H1 (cell line): Measurements from ENCODE around the gene VMP1. TPM values are rescaled to one million over a fixed set of nuclear protein-coding genes. Genes with fewer than 3 reads are reported as not detected.

Experiments
- ASH2L ChIP-seq: fragments of 200-600, 300-600 bp; sonication (generic); IDR thresholded peaks from one replicate; pipeline ENCODE4 v1.7.1; 2017; ENCODE audit warnings: low read length
- CHD2 ChIP-seq: IDR thresholded peaks from 2 replicates; pipeline ENCODE4 v1.6.1; 2012; ENCODE audit warnings: low read length, improper control_type of control experiment
- CHD7 ChIP-seq: fragments of 300-600 bp; sonication (generic); IDR thresholded peaks from 2 replicates; pipeline ENCODE4 v1.7.1; 2012; ENCODE audit warnings: low read length, moderate library complexity, mild to moderate bottlenecking, inconsistent platforms; ENCODE audit not compliant: insufficient replicate concordance
- KDM5A ChIP-seq: fragments of 200-600 bp; IDR thresholded peaks from 2 replicates; pipeline ENCODE4 v1.7.1; 2012; ENCODE audit warnings: mild to moderate bottlenecking, low read length, inconsistent platforms, mixed read lengths
- POLR2A ChIP-seq, 2 experiments: IDR thresholded peaks; 1 replicate in 1 of 2; 2 replicates in 1 of 2; pipeline ENCODE4 v1.6.1; 2011; ENCODE audit warnings: low read depth in 2 of 2, low read length in 2 of 2, mild to moderate bottlenecking in 2 of 2; ENCODE audit errors: control extremely low read depth in 1 of 2
- POLR2AphosphoS5 ChIP-seq: IDR thresholded peaks from 2 replicates; pipeline ENCODE4 v1.6.1; 2011; ENCODE audit warnings: low read depth, low read length
- SP1 ChIP-seq: IDR thresholded peaks from 2 replicates; pipeline ENCODE4 v1.6.1; 2011; ENCODE audit warnings: low read depth, low read length
- SP2 ChIP-seq: IDR thresholded peaks from 2 replicates; pipeline ENCODE4 v1.6.1; 2012; ENCODE audit warnings: mild to moderate bottlenecking, low read length, inconsistent platforms
- SUZ12 ChIP-seq: fragments of 200-600 bp; sonication (generic); IDR thresholded peaks from 2 replicates; pipeline ENCODE4 v1.6.1; 2012; ENCODE audit warnings: mild to moderate bottlenecking, inconsistent platforms, low read length, moderate library complexity, mixed read lengths
- TAF1 ChIP-seq: IDR thresholded peaks from 2 replicates; pipeline ENCODE4 v1.6.1; 2011; ENCODE audit warnings: mild to moderate bottlenecking, low read depth, low read length
- TAF7 ChIP-seq: optimal IDR thresholded peaks from 2 replicates; pipeline ENCODE3; 2011; ENCODE audit warnings: low read depth, mild to moderate bottlenecking, inconsistent platforms, low read length, moderate library complexity, borderline replicate concordance
- polyA plus RNA-seq, 7 experiments: library from polyadenylated mRNA; depleted of rRNA in 3 of 7; stranded (reverse) in 5 of 7; unstranded in 2 of 7; fragments of >200 nt in 5 of 7; fragments of 200-250 nt in 2 of 7; gene quantifications; 1 replicate in 5 of 7; 2 replicates in 1 of 7; 4 replicates in 1 of 7; pipeline versions ENCODE4 v1.2.1 to v1.2.3, GENCODE V29; 2011 to 2013; ENCODE audit warnings: missing spikeins in 2 of 7, mixed read lengths in 2 of 7
- total RNA-seq: library from RNA; stranded (reverse); fragmentation: NEBNext Ultra II Directional; extraction: Animal tissue kit (Norgen Biotek cat#: 25700); gene quantifications from 2 replicates; pipeline ENCODE4 v1.2.1, GENCODE V29; 2021

Gene VMP1
- total and polyA plus RNA-seq, 2 of the 8 experiments (the other 6 are each of a cell fraction or from before 2014, with no cell fraction given): 45.0 to 92.7 TPM

DNA sequence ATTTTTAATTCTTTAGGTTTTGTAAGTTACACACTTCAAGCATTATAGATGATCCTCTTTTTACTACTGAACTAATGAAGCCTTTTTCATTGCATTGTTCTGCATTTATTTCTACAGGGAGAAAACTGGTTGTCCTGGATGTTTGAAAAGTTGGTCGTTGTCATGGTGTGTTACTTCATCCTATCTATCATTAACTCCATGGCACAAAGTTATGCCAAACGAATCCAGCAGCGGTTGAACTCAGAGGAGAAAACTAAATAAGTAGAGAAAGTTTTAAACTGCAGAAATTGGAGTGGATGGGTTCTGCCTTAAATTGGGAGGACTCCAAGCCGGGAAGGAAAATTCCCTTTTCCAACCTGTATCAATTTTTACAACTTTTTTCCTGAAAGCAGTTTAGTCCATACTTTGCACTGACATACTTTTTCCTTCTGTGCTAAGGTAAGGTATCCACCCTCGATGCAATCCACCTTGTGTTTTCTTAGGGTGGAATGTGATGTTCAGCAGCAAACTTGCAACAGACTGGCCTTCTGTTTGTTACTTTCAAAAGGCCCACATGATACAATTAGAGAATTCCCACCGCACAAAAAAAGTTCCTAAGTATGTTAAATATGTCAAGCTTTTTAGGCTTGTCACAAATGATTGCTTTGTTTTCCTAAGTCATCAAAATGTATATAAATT lies 132.3 kb downstream of the VMP1 start (continued):
- TF ChIP-seq CHD7 (no peak), TAF7 (peak; percentile 11), ASH2L (no peak), SP1 (no peak), TAF1 (0 out of 2 replicates have a peak, but pooled peaks have one; percentile 2), CHD2 (no peak), KDM5A (no peak), POLR2A (IDR thresholded peaks at IDR 0.05; ENCODE audit: control extremely low read depth in 1 of 2, low read depth in 2 of 2, low read length in 2 of 2) (peak; percentile 69 to 70), SUZ12 (no peak), SP2 (no peak), POLR2AphosphoS5 (peak; percentile 97)
